Gastrocnemius medialis (tissue), 4 donors: ENCODE results near the gene TSPAN17.

ENCODE experiments used
- POLR2A ChIP-seq, 2 donors: fragments of 450-650 bp; IDR thresholded peaks; one replicate each; pipeline ENCODE4 v1.6.1; 2017; ENCODE audit warnings: antibody characterized with exemption in 2 of 2, mild to moderate bottlenecking in 2 of 2, moderate library complexity in 2 of 2
- TF ChIP-seq, protein P1 (sequence below), 5 experiments: fragments of 450-650 bp in 3 of 5; fragments of 200-600 bp in 2 of 5; sonication (generic) in 2 of 5; IDR thresholded peaks in 4 of 5; conservative IDR thresholded peaks in 1 of 5; 1 replicate in 4 of 5; 2 replicates in 1 of 5; pipeline ENCODE4 v1.5.1; 2016 to 2019; ENCODE audit warnings: antibody characterized with exemption in 5 of 5, mild to moderate bottlenecking in 3 of 5, moderate library complexity in 3 of 5

- TF ChIP-seq, protein P1, sequence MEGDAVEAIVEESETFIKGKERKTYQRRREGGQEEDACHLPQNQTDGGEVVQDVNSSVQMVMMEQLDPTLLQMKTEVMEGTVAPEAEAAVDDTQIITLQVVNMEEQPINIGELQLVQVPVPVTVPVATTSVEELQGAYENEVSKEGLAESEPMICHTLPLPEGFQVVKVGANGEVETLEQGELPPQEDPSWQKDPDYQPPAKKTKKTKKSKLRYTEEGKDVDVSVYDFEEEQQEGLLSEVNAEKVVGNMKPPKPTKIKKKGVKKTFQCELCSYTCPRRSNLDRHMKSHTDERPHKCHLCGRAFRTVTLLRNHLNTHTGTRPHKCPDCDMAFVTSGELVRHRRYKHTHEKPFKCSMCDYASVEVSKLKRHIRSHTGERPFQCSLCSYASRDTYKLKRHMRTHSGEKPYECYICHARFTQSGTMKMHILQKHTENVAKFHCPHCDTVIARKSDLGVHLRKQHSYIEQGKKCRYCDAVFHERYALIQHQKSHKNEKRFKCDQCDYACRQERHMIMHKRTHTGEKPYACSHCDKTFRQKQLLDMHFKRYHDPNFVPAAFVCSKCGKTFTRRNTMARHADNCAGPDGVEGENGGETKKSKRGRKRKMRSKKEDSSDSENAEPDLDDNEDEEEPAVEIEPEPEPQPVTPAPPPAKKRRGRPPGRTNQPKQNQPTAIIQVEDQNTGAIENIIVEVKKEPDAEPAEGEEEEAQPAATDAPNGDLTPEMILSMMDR (IDR thresholded peaks at IDR 0.05 in 4 of 5, conservative IDR thresholded peaks at IDR 0.05 in 1 of 5): no peak
- no peak for TF ChIP-seq POLR2A (IDR thresholded peaks at IDR 0.05)
These were observed 55.7 kb downstream of the TSPAN17 start for GRCh38 chr5:176702671-176703641.
